SK-N-MC (cell line): Measurements from ENCODE around the gene CAMTA1.

Experiments
- EZH2 ChIP-seq: fragments of 200-600 bp; sonication (generic); IDR thresholded peaks from one replicate; pipeline ENCODE4 v1.6.1; 2017; ENCODE audit warnings: antibody characterized with exemption
- POLR2AphosphoS5 ChIP-seq: IDR thresholded peaks from 2 replicates; pipeline ENCODE4 v1.6.1; 2012; ENCODE audit warnings: mild to moderate bottlenecking, low read depth, low read length, borderline replicate concordance

- TF ChIP-seq POLR2AphosphoS5 (no peak), EZH2 (no peak)
Measured at GRCh38 chr1:7733276-7733675, 948.0 kb downstream of the CAMTA1 start.
